GM23248 (cell line): ENCODE measurements around the gene ELK1.
"Not testable (repeated sequence)": the region's sequence is repeated elsewhere in the genome, so short reads cannot be mapped to it uniquely, and the experiment has no call there.

ENCODE experiments used
- EZH2 ChIP-seq: fragments of 200-600 bp; sonication (generic); IDR thresholded peaks from 2 replicates; pipeline ENCODE4 v1.6.1; 2018; ENCODE audit warnings: antibody characterized with exemption, mild to moderate bottlenecking; ENCODE audit not compliant: insufficient read depth, poor library complexity, severe bottlenecking
- EZH2phosphoT487 ChIP-seq: fragments of 200-600 bp; sonication (generic); IDR thresholded peaks from 2 replicates; pipeline ENCODE4 v1.6.1; 2018; ENCODE audit warnings: antibody characterized with exemption, moderate library complexity, mild to moderate bottlenecking, low read depth; ENCODE audit not compliant: insufficient read depth

DNA sequence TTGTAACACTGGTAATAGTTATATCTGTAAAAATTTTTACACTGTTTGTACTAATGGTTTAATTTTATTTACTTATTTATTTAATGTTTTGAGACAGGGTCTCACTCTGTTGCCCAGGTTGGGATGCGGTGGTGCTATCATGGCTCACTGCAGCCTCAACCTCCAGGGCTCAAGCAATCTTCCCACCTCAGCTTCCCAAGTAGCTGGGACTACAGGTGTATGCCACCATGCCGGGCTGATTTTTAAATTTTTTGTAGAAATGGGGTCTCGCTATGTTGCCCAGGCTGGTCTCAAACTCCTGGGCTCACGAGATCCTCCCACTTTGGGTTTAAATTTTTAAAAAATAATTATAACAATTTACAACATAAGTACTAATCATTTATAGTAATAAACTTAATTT, 47.2 kb downstream of the ELK1 start:
- TF ChIP-seq EZH2, EZH2phosphoT487: not testable (repeated sequence)
